Measurements from ENCODE around the gene PODNL1. TPM values are rescaled to one million over a fixed set of nuclear protein-coding genes. Genes with fewer than 3 reads are reported as not detected.
A peak's percentile ranks its signal among the peaks of the same experiment; 100 is the strongest.

Gene PODNL1
- total and polyA plus RNA-seq, 2 of the 8 experiments (the other 6 are each of a cell fraction or from before 2014, with no cell fraction given) = 1.0 to 1.5 TPM

DNA sequence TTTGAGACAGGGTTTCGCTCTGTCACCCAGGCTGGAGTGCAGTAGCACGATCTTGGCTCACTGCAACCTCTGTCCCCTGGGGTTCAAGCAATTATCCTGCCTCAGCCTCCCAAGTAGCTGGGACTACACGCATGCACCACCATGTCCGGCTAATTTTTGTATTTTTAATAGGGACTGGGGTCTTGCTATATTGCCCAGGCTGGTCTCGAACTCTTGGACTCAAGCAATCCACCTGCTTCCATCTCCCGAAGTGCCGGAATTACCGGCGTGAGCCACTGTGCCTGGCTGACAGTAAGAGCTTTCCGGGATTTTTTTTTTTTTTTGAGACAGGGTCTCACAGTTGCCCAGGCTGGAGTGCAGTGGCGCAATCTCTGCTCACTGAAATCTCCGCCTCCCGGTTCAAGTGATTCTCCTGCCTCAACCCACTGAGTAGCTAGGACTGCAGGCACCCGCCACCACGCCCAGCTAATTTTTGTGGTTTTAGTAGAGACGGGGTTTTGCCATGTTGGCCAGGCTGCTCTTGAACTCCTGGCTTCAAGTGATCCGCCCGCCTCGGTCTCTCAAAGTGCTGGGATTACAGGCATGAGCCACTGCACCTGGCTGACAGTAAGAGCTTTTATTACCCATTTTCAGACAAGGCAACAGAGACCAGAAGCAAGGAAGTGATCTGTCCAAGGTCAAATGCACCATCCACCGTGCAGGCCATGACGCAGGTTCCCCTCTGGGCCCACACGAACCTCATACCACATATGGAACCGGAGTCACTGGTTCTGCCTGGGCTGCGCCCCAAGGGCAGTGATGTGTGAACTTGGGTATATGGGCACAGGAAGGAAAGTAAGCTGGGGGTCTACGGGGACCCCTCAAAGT, 46.9 kb upstream of the PODNL1 start:
- H3K4me1 ChIP-seq (replicated peaks in 1 of 4; ENCODE audit: control insufficient read depth in 3 of 4, insufficient read depth in 4 of 4, low read length in 3 of 4) = peaks cover 0 to 42% (median 36%) of the 10 kb centered on the region in 4 experiments; a peak in 6 of 7 replicates
- no peaks in the 10 kb centered on the region for H3K79me2 ChIP-seq (ENCODE audit: control insufficient read depth in 1 of 2, insufficient read depth in 2 of 2, low read length in 2 of 2)
- peak overlapping the region; percentile 45 for H4K5ac ChIP-seq (ENCODE audit: insufficient read length, low read depth, low read length)
- H2BK5ac ChIP-seq (ENCODE audit: low read depth, low read length) = peak overlapping the region; percentile 96; the same call in 1 of the 2 replicates
- peak overlapping the region; percentile 11 for H4K8ac ChIP-seq (ENCODE audit: extremely low read depth, insufficient read depth, low read length)
- H3K79me1 ChIP-seq (ENCODE audit: low read depth, low read length) = no peaks in the 10 kb centered on the region
- H3K27ac ChIP-seq (ENCODE audit: low read depth, low read length) = no peak overlapping the region
- peak overlapping the region; percentile 40; the same call in 1 of the 2 replicates for H2BK12ac ChIP-seq (ENCODE audit: low read depth, low read length)
- H3K4me2 ChIP-seq (ENCODE audit: insufficient read depth in 1 of 2, low read depth in 2 of 2, low read length in 2 of 2) = no peak overlapping the region
- no peak for FAIRE-seq
- H2BK120ac ChIP-seq (replicated peaks; ENCODE audit: low read depth, low read length) = peak overlapping the region; percentile 98
- no peaks in the 10 kb centered on the region for H3K27me3 ChIP-seq (replicated peaks in 1 of 4; ENCODE audit: control insufficient read depth in 3 of 4, extremely low read depth in 1 of 4, insufficient read depth in 3 of 4, low read length in 3 of 4)
- ChIA-PET POLR2A (ENCODE audit: partially characterized antibody) (interaction anchor here (1.0 to 2.4 kb wide), 7 partner anchors 10 to 44 kb away, joined by 3 to 11 read pairs (median 6); partner anchors contain the start of gene RFX1), CTCF (ENCODE audit: partially characterized antibody) (interaction anchor here (0.6 to 1.6 kb wide), 4 partner anchors 12 to 60 kb away, joined by 3 to 5 read pairs (median 4); partner anchors contain the start of gene IL27RA)
- peak overlapping the region; percentile 97; the same call in 1 of the 2 replicates for H2BK20ac ChIP-seq (ENCODE audit: low read length)
- 89% methylated on average over 25 of the region's 25 CpGs; no CpG with 5 or more reads in 1 of the 2 experiments for WGBS, 2 experiments (ENCODE audit: extremely low coverage in 1 of 2, insufficient coverage in 1 of 2, insufficient read length in 1 of 2, insufficient replicate concordance in 2 of 2, low coverage in 1 of 2, low lambda C conversion rate in 2 of 2, missing lambda C conversion rate in 1 of 2)
- no peak overlapping the region for H2AFZ ChIP-seq (ENCODE audit: low read length)
- H3K36me3 ChIP-seq (ENCODE audit: control insufficient read depth in 2 of 4, insufficient read depth in 4 of 4, low read length in 3 of 4) = 0 out of 8 replicates have a peak, but pooled peaks cover 0 to 3% (median 0%) of the 10 kb centered on the region in 4 experiments
- peak overlapping the region; percentile 93 for H2AK5ac ChIP-seq (ENCODE audit: low read depth, low read length)
- H3K4ac ChIP-seq (replicated peaks; ENCODE audit: insufficient read length, low read depth, low read length) = peak overlapping the region; percentile 94
- H3K9ac ChIP-seq (replicated peaks in 1 of 4; ENCODE audit: extremely low read depth in 1 of 4, low read depth in 3 of 4, low read length in 3 of 4) = no peak overlapping the region
- no peak overlapping the region for H3K23ac ChIP-seq (ENCODE audit: insufficient read length)
- peak overlapping the region; percentile 99 for H4K91ac ChIP-seq (replicated peaks; ENCODE audit: insufficient read length, low read length)
- no peaks in the 10 kb centered on the region for H4K20me1 ChIP-seq (replicated peaks in 1 of 2; ENCODE audit: control insufficient read depth in 1 of 2, insufficient read depth in 2 of 2, low read length in 2 of 2)
- H2BK15ac ChIP-seq (ENCODE audit: low read length) = peak overlapping the region; percentile 96; the same call in 1 of the 2 replicates
- no peaks in the 10 kb centered on the region for H3K9me3 ChIP-seq (ENCODE audit: insufficient read depth in 2 of 2, low read depth in 1 of 2, low read length in 1 of 2)
- H3K4me3 ChIP-seq (ENCODE audit: extremely low read depth in 1 of 4, insufficient read depth in 2 of 4, low read depth in 3 of 4, low read length in 4 of 4) = no peak overlapping the region
- H3K56ac ChIP-seq (replicated peaks; ENCODE audit: insufficient read length, low read depth, low read length) = peak overlapping the region; percentile 33
- DNase-seq (ENCODE audit: low read depth in 1 of 2, low spot score in 2 of 2) = no peak
- H3K23me2 ChIP-seq (ENCODE audit: low read depth, low read length) = no peaks in the 10 kb centered on the region
- H3K14ac ChIP-seq (ENCODE audit: insufficient read length) = no peak overlapping the region
- TF ChIP-seq SRF (IDR thresholded peaks at IDR 0.05; ENCODE audit: low read depth, low read length) = no peak
- no peak for TF ChIP-seq CHD1 (IDR thresholded peaks at IDR 0.05; ENCODE audit: low read depth, low read length)
- TF ChIP-seq SIN3A (conservative IDR thresholded peaks at IDR 0.05 in 1 of 2, IDR thresholded peaks at IDR 0.05 in 1 of 2; ENCODE audit: low read depth in 1 of 2, low read length in 2 of 2) = no peak
- no peak for TF ChIP-seq JUN (IDR thresholded peaks at IDR 0.05; ENCODE audit: low read depth, low read length)
- no peak for TF ChIP-seq SUZ12 (IDR thresholded peaks at IDR 0.05; ENCODE audit: low read length)
- TF ChIP-seq RFX5 (IDR thresholded peaks at IDR 0.05; ENCODE audit: borderline replicate concordance, low read depth, low read length) = no peak
- peak overlapping the region; percentile 89 for H3K18ac ChIP-seq (ENCODE audit: extremely low read depth, low read length)

Measured in H1 (cell line).